Transverse colon (tissue), 3 donors: ENCODE measurements around the gene USP5.

Experiments
- CTCF ChIP-seq, 5 experiments: fragments of 200-600 bp in 3 of 5; fragments of 450-650 bp in 2 of 5; sonication (generic) in 3 of 5; IDR thresholded peaks; 1 replicate in 2 of 5; 2 replicates in 3 of 5; pipeline ENCODE4 v1.5.1; 2016 to 2017; ENCODE audit warnings: antibody characterized with exemption in 5 of 5, inconsistent platforms in 3 of 5, mild to moderate bottlenecking in 2 of 5, moderate library complexity in 1 of 5
- POLR2A ChIP-seq: fragments of 450-650 bp; IDR thresholded peaks from one replicate; pipeline ENCODE4 v1.6.1; 2016; ENCODE audit warnings: antibody characterized with exemption, mild to moderate bottlenecking, moderate library complexity

GRCh38 chr12:6903722-6904121 lies 51.8 kb downstream of the USP5 start:
- TF ChIP-seq CTCF (IDR thresholded peaks at IDR 0.05) = no peak
- TF ChIP-seq POLR2A = no peak
